Caco-2 (cell line): ENCODE measurements around the gene RGPD8. TPM values are rescaled to one million over a fixed set of nuclear protein-coding genes. Genes with fewer than 3 reads are reported as not detected.

Source experiments
- BruUV-seq: library from RNA; stranded (reverse); fragments of 400-500 nt; replicated peaks from 2 replicates; lab custom pipeline; 2021; lab: Mats Ljungman, UMichigan
- CTCF ChIA-PET: fragments of 300-600 bp; sonication (Branson Sonifier 250); formaldehyde crosslinking; loops from one replicate; lab custom pipeline; 2022; ENCODE audit warnings: antibody characterized with exemption; lab: Charles Lee
- POLR2A ChIA-PET: fragments of 300-600 bp; sonication (Branson Sonifier 250); formaldehyde crosslinking; loops from one replicate; lab custom pipeline; 2022; ENCODE audit warnings: antibody characterized with exemption; lab: Charles Lee
- DNase-seq, 2 experiments: peaks; one replicate each; pipeline versions ENCODE4 v3.0.0 to v3.0.0-alpha.2; 2020 to 2022
- H3K27me3 ChIP-seq: replicated peaks from 2 replicates; pipeline ENCODE4 v1.6.0; 2011; ENCODE audit warnings: low read length; ENCODE audit not compliant: control insufficient read depth, insufficient read depth
- H3K36me3 ChIP-seq: 2 replicates; pipeline ENCODE4 v1.5.1; 2011; ENCODE audit warnings: low read length; ENCODE audit not compliant: control insufficient read depth, insufficient read depth
- H3K4me1 ChIP-seq: fragments of 250-450 bp; sonication (Bioruptor Pico); 2 replicates; pipeline ENCODE4 v1.5.1; 2020; ENCODE audit warnings: mild to moderate bottlenecking
- H3K4me3 ChIP-seq: 2 replicates; pipeline ENCODE4 v1.5.1; 2011; ENCODE audit warnings: low read depth, mild to moderate bottlenecking, control low read depth, low read length
- H3K9me3 ChIP-seq: fragments of 250-450 bp; sonication (Bioruptor Pico); 2 replicates; pipeline ENCODE4 v1.5.1; 2020; ENCODE audit warnings: mild to moderate bottlenecking, moderate library complexity
- H3K27ac Mint-ChIP-seq: one replicate; pipeline ENCODE4 v1.8.0; 2022; ENCODE audit warnings: mixed read lengths; ENCODE audit not compliant: unreplicated experiment
- H3K27me3 Mint-ChIP-seq: one replicate; pipeline ENCODE4 v1.8.0; 2022; ENCODE audit warnings: mixed read lengths; ENCODE audit not compliant: insufficient read depth, unreplicated experiment
- H3K36me3 Mint-ChIP-seq: one replicate; pipeline ENCODE4 v1.8.0; 2022; ENCODE audit warnings: mild to moderate bottlenecking, mixed read lengths; ENCODE audit not compliant: insufficient read depth, unreplicated experiment
- H3K4me1 Mint-ChIP-seq: one replicate; pipeline ENCODE4 v1.8.0; 2022; ENCODE audit warnings: low read depth, mixed read lengths; ENCODE audit not compliant: unreplicated experiment
- H3K4me3 Mint-ChIP-seq: one replicate; pipeline ENCODE4 v1.8.0; 2022; ENCODE audit warnings: mild to moderate bottlenecking, moderate library complexity, mixed read lengths; ENCODE audit not compliant: unreplicated experiment
- H3K9me3 Mint-ChIP-seq: one replicate; pipeline ENCODE4 v1.8.0; 2022; ENCODE audit warnings: mixed read lengths; ENCODE audit not compliant: unreplicated experiment
- intact Hi-C: fragments of 100-400 bp; cut with micrococcal nuclease; formaldehyde crosslinking; loops from one replicate; pipeline ENCODE4 v1.10.0; 2022; ENCODE audit not compliant: unreplicated experiment
- total RNA-seq: library from RNA; stranded (reverse); gene quantifications from 2 replicates; pipeline ENCODE4 v1.2.3, GENCODE V29; 2022
- TF ChIP-seq, protein P1 (sequence below), 2 experiments: fragments of 200-600 bp in 1 of 2; IDR thresholded peaks; 1 replicate in 1 of 2; 2 replicates in 1 of 2; pipeline versions ENCODE4 v1.5.1 to v1.8.0; 2011 to 2022; ENCODE audit warnings: antibody characterized with exemption in 1 of 2, control low read depth in 1 of 2, inconsistent platforms in 1 of 2, low read depth in 1 of 2, low read length in 1 of 2, mild to moderate bottlenecking in 1 of 2, moderate library complexity in 1 of 2; ENCODE audit not compliant: insufficient read depth in 1 of 2, severe bottlenecking in 1 of 2, unreplicated experiment in 1 of 2

RGPD8 gene
- total RNA-seq, 1 experiment from 2014 or later = 17.5 TPM

DNA sequence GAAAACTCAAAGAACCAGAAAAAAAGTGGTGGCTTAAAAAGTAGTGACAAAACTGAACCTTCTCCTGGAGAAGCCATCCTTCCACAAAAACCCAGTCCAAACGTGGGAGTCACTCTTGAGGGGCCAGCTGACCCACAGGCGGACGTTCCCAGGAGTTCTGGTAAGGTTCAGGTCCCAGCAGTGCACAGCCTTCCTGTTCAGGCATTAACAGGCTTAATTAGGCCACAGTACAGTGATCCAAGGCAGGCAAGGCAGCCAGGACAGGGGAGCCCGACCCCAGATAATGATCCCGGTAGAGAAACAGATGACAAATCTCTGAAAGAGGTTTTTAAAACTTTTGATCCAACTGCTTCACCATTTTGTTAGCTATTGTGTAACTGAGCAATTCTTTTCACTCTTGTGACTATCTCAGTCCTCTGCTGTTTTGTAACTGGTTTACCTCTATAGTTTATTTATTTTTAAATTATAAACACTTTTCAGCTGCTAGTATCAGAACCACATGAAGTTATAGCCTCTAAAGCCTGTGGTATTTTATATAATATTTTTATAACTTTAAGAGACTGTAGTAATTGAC, 101.2 kb downstream of the RGPD8 start:
- POLR2A ChIA-PET = no interaction called here
- intact Hi-C loops = no loop called here
- Histone ChIP-seq H3K36me3 (no peaks in the 10 kb centered on the region), H3K4me3 (no peak overlapping the region), H3K27me3 (no peaks in the 10 kb centered on the region), H3K9me3 (no peaks in the 10 kb centered on the region; the same call in 1 of the 2 replicates), H3K4me1 (no peaks in the 10 kb centered on the region)
- DNase-seq = no peak
- Mint-ChIP-seq H3K9me3 (peaks cover 5% of the 10 kb centered on the region), H3K27me3 (no peaks in the 10 kb centered on the region), H3K4me3 (no peak overlapping the region), H3K36me3 (no peaks in the 10 kb centered on the region), H3K4me1 (no peaks in the 10 kb centered on the region), H3K27ac (no peak overlapping the region)
- CTCF ChIA-PET = no interaction called here
- TF ChIP-seq, protein P1, sequence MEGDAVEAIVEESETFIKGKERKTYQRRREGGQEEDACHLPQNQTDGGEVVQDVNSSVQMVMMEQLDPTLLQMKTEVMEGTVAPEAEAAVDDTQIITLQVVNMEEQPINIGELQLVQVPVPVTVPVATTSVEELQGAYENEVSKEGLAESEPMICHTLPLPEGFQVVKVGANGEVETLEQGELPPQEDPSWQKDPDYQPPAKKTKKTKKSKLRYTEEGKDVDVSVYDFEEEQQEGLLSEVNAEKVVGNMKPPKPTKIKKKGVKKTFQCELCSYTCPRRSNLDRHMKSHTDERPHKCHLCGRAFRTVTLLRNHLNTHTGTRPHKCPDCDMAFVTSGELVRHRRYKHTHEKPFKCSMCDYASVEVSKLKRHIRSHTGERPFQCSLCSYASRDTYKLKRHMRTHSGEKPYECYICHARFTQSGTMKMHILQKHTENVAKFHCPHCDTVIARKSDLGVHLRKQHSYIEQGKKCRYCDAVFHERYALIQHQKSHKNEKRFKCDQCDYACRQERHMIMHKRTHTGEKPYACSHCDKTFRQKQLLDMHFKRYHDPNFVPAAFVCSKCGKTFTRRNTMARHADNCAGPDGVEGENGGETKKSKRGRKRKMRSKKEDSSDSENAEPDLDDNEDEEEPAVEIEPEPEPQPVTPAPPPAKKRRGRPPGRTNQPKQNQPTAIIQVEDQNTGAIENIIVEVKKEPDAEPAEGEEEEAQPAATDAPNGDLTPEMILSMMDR (IDR thresholded peaks at IDR 0.05; ENCODE audit: insufficient read depth in 1 of 2, low read depth in 1 of 2, low read length in 1 of 2, severe bottlenecking in 1 of 2, unreplicated experiment in 1 of 2) = no peak
- BruUV-seq = no TSS peak

DNA sequence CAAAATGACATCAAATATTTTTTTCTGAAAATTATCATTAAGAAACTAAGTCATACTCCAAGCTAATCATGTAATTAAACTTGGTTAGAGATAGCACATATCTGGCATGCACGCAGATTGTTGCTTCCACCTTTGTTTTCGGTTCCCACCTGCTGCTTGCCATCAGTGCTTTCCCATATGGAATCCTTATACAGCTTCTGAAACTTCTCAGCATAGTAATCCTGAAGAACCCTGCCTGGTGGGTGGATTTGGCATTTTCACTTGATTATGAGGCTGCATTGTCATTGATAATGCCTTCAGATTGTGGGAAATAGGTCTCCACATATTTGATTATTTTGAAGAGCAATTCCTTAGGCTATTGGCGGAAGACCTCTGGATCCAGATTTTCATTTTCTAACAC, 110.5 kb downstream of the RGPD8 start:
- no peaks in the 10 kb centered on the region for H3K9me3 ChIP-seq
- no peaks in the 10 kb centered on the region for H3K27me3 ChIP-seq
- H3K36me3 ChIP-seq = no peaks in the 10 kb centered on the region
- TF ChIP-seq, protein P1 (IDR thresholded peaks at IDR 0.05; ENCODE audit: insufficient read depth in 1 of 2, low read depth in 1 of 2, low read length in 1 of 2, severe bottlenecking in 1 of 2, unreplicated experiment in 1 of 2) = no peak
- no peaks in the 10 kb centered on the region for H3K27me3 Mint-ChIP-seq
- no peak for DNase-seq
- H3K36me3 Mint-ChIP-seq = no peaks in the 10 kb centered on the region
- H3K27ac Mint-ChIP-seq = no peak overlapping the region
- no TSS peak for BruUV-seq
- H3K4me1 Mint-ChIP-seq = peaks cover 3% of the 10 kb centered on the region
- no peak overlapping the region for H3K4me3 ChIP-seq
- ChIA-PET CTCF (no interaction called here), POLR2A (no interaction called here)
- no peak overlapping the region for H3K4me3 Mint-ChIP-seq
- H3K9me3 Mint-ChIP-seq = peaks cover 13% of the 10 kb centered on the region
- intact Hi-C loops = no loop called here
- peaks cover 10% of the 10 kb centered on the region; the same call in 1 of the 2 replicates for H3K4me1 ChIP-seq

DNA sequence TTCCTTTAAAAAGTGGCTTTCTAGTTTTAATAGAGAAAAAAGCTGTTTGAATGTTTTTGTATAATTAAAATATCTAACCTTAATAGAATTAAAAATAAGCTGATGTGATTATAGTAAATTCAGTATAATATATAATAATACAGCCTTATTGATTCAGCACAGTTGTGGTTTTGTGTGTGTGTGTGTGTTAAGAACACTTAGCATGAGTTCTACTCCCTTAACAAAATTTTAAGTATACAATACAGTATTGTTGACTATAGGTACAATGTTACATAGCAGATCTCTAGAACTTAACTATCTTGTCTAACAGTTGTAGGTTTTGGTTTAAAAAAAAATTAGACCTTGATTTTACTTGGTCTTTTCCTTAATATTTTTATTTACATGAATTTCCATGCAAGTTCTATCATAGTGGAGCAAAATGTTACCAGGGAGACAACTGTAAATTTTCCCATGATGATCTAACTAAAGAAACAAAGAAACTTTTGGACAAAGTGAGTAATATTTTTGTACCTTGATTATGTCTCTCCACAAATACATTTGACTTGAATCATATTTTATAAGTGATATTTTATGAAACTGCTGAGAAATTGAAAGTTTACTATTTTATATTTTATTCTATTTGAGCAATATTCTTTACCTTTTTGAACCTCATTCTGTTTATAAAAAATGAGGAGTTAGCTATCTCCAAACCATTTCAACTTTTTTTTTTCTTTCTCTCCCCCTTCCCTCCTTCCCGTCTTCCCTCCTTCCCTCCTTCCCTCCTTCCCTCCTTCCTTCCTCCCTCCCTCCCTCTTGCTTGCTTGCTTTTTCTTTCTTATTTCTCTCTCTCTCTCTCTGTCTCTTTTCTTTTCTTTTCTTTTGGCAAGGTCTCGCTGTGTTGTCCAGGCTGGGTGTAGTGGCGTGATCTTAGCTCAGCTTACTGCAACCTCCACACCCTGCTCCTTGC, 111.8 kb downstream of the RGPD8 start:
- H3K9me3 ChIP-seq = no peaks in the 10 kb centered on the region
- CTCF ChIA-PET = interaction anchor here (0.7 kb wide), 2 partner anchors 9 to 24 kb away, joined by 3 to 6 read pairs; no protein-coding TSS in a partner anchor
- BruUV-seq = no TSS peak
- Mint-ChIP-seq H3K4me3 (no peak overlapping the region), H3K4me1 (peaks cover 9% of the 10 kb centered on the region), H3K9me3 (peaks cover 2% of the 10 kb centered on the region), H3K27ac (no peak overlapping the region), H3K36me3 (no peaks in the 10 kb centered on the region), H3K27me3 (no peaks in the 10 kb centered on the region)
- intact Hi-C loops = no loop called here
- H3K27me3 ChIP-seq = no peaks in the 10 kb centered on the region
- H3K4me1 ChIP-seq = peaks cover 18% of the 10 kb centered on the region
- POLR2A ChIA-PET = no interaction called here
- no peak overlapping the region for H3K4me3 ChIP-seq
- H3K36me3 ChIP-seq = no peaks in the 10 kb centered on the region
- no peak for DNase-seq
- TF ChIP-seq, protein P1 (IDR thresholded peaks at IDR 0.05; ENCODE audit: insufficient read depth in 1 of 2, low read depth in 1 of 2, low read length in 1 of 2, severe bottlenecking in 1 of 2, unreplicated experiment in 1 of 2) = no peak
